ENCODE data around the gene PPIL6. TPM values are rescaled to one million over a fixed set of nuclear protein-coding genes. Genes with fewer than 3 reads are reported as not detected.

Gene PPIL6
- polyA plus RNA-seq, 1 donor (not counting 4 experiments of a cell fraction or from before 2014, with no cell fraction given), result 1.4 TPM

- no peak for FAIRE-seq
- dilution Hi-C loops (cut with MboI; ENCODE audit: extremely low pct_ligation_motif_present, low sequenced_read_pairs), result no loop called here
- TF ChIP-seq CTCF (optimal IDR thresholded peaks at IDR 0.05 in 1 of 3, IDR thresholded peaks at IDR 0.05 in 1 of 3, conservative IDR thresholded peaks at IDR 0.05 in 1 of 3; ENCODE audit: extremely low read depth in 1 of 3, insufficient read depth in 2 of 3, low read length in 3 of 3) (no peak), EZH2 (IDR thresholded peaks at IDR 0.05; ENCODE audit: low read length) (no peak)
- Histone ChIP-seq H3K36me3 (ENCODE audit: control insufficient read depth in 2 of 2, extremely low read depth in 1 of 2, insufficient read depth in 2 of 2, low read length in 2 of 2) (no peaks in the 10 kb centered on the region), H3K4me3 (ENCODE audit: control insufficient read depth in 2 of 3, extremely low read depth in 1 of 3, insufficient read depth in 2 of 3, low read depth in 1 of 3, low read length in 3 of 3) (no peak overlapping the region), H3K9me3 (ENCODE audit: control insufficient read depth, low read depth, low read length) (no peaks in the 10 kb centered on the region), H3K4me2 (ENCODE audit: control insufficient read depth, extremely low read depth, insufficient read depth, low read depth, low read length) (no peak overlapping the region), H3K27me3 (ENCODE audit: control insufficient read depth, extremely low read depth, insufficient read depth, low read length) (no peaks in the 10 kb centered on the region), H3K79me2 (ENCODE audit: control insufficient read depth, insufficient read depth, low read length) (no peaks in the 10 kb centered on the region), H4K20me1 (ENCODE audit: control insufficient read depth, extremely low read depth, insufficient read depth, low read length) (no peaks in the 10 kb centered on the region), H3K9me1 (ENCODE audit: control insufficient read depth, extremely low read depth, insufficient read depth, low read length) (no peaks in the 10 kb centered on the region), H3K4me1 (ENCODE audit: control insufficient read depth, extremely low read depth, insufficient read depth, low read length) (peaks cover 12% of the 10 kb centered on the region), H2AFZ (ENCODE audit: control insufficient read depth, low read length) (no peak overlapping the region), H3K9ac (ENCODE audit: control insufficient read depth, extremely low read depth, insufficient read depth, low read length) (no peak overlapping the region), H3K27ac (ENCODE audit: control insufficient read depth, insufficient read depth, low read length) (no peak overlapping the region)
- DNase-seq (ENCODE audit: low read depth, low spot score), result no peak
These were observed 50.7 kb downstream of the PPIL6 start for GRCh38 chr6:109389650-109390274.

GRCh38 chr6:109388265-109388664, 52.2 kb downstream of the PPIL6 start:
- no peak for DNase-seq (ENCODE audit: low read depth, low spot score)
- no peaks in the 10 kb centered on the region for H4K20me1 ChIP-seq (ENCODE audit: control insufficient read depth, extremely low read depth, insufficient read depth, low read length)

More at GRCh38 chr6:109388265-109388664, 52.2 kb downstream of the PPIL6 start:
- no peak overlapping the region for H3K27ac ChIP-seq (ENCODE audit: control insufficient read depth, insufficient read depth, low read length)
- no peak overlapping the region for H3K4me2 ChIP-seq (ENCODE audit: control insufficient read depth, extremely low read depth, insufficient read depth, low read depth, low read length)
- H3K4me3 ChIP-seq (ENCODE audit: control insufficient read depth in 2 of 3, extremely low read depth in 1 of 3, insufficient read depth in 2 of 3, low read depth in 1 of 3, low read length in 3 of 3), result no peak overlapping the region
- H3K9me3 ChIP-seq (ENCODE audit: control insufficient read depth, low read depth, low read length), result no peaks in the 10 kb centered on the region
- no peak overlapping the region for H2AFZ ChIP-seq (ENCODE audit: control insufficient read depth, low read length)
- no peaks in the 10 kb centered on the region for H3K36me3 ChIP-seq (ENCODE audit: control insufficient read depth in 2 of 2, extremely low read depth in 1 of 2, insufficient read depth in 2 of 2, low read length in 2 of 2)
- H3K4me1 ChIP-seq (ENCODE audit: control insufficient read depth, extremely low read depth, insufficient read depth, low read length), result peaks cover 26% of the 10 kb centered on the region
- H3K9me1 ChIP-seq (ENCODE audit: control insufficient read depth, extremely low read depth, insufficient read depth, low read length), result no peaks in the 10 kb centered on the region
- no peaks in the 10 kb centered on the region for H3K27me3 ChIP-seq (ENCODE audit: control insufficient read depth, extremely low read depth, insufficient read depth, low read length)
- dilution Hi-C loops (cut with MboI; ENCODE audit: extremely low pct_ligation_motif_present, low sequenced_read_pairs), result no loop called here
- H3K9ac ChIP-seq (ENCODE audit: control insufficient read depth, extremely low read depth, insufficient read depth, low read length), result no peak overlapping the region
- FAIRE-seq, result no peak
- no peak for TF ChIP-seq CTCF (optimal IDR thresholded peaks at IDR 0.05 in 1 of 3, IDR thresholded peaks at IDR 0.05 in 1 of 3, conservative IDR thresholded peaks at IDR 0.05 in 1 of 3; ENCODE audit: extremely low read depth in 1 of 3, insufficient read depth in 2 of 3, low read length in 3 of 3)
- TF ChIP-seq EZH2 (IDR thresholded peaks at IDR 0.05; ENCODE audit: low read length), result no peak
- no peaks in the 10 kb centered on the region for H3K79me2 ChIP-seq (ENCODE audit: control insufficient read depth, insufficient read depth, low read length)
